Lung microvascular endothelial cell (primary cell): ENCODE results near the gene TSHZ2. TPM values are rescaled to one million over a fixed set of nuclear protein-coding genes. Genes with fewer than 3 reads are reported as not detected.

Experiments used
- DNase-seq, 2 donors: peaks; one replicate each; pipeline versions ENCODE4 v3.0.0 to v3.0.0-alpha.2; 2010; ENCODE audit warnings: low read depth in 2 of 2
- total RNA-seq: library from RNA; depleted of rRNA; stranded (reverse); fragments of >200 nt; gene quantifications from 2 replicates; pipeline ENCODE4 v1.2.1, GENCODE V29; 2014

The TSHZ2 gene
- total RNA-seq, 1 donor from 2014 or later: 4.0 TPM

GRCh38 chr20:53278555-53278954 is 306.4 kb downstream of the TSHZ2 start:
- no peak for DNase-seq

GRCh38 chr20:53279735-53280134 is 307.6 kb downstream of the TSHZ2 start:
- DNase-seq: no peak

DNA sequence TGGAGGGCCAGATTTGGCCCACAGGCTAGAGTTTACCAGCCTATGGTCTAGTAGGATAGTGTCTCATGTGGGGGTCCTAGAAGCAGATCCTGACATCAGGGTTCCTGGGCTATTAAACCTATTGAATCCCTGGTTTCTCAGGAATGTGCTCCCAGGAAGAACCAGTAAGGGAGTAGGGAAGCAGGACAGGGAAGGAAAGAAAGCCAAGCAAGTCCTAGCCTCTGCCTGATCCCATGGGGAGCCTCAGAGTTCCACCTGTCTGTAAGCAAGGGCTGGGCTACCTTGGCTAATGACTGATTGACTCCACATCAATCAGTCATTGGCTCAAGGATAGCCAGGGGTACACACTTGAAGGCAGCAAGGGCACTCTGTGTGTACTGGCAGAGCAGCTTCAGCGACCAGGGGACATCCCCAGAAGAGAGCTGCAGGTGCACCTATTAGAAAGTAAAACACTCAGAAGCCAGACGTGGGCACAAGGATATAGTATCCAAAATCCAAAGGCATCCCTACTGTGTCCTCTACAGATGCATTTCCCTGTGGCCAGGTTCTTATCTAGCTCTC is 309.5 kb downstream of the TSHZ2 start:
- no peak for DNase-seq

GRCh38 chr20:53282217-53282955 is 310.2 kb downstream of the TSHZ2 start:
- no peak for DNase-seq

DNA sequence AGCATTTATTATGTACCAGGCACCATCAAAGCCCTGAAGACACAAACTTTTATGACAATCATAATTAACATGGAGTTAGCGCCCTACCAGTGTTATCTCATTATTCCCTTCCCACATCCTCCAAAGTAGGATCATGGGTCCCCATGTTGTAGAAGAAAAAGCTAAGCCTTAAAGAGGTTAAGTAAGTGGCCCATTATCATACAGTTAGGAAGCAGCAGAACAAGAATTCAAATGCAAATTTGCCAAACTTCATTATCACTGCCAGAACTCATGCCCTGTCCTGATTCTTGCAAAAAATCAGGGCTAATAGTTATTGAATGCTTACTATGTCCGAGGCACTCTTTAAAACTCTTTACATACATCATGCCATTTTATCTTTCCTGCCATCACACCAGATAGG is 310.9 kb downstream of the TSHZ2 start:
- no peak for DNase-seq

DNA sequence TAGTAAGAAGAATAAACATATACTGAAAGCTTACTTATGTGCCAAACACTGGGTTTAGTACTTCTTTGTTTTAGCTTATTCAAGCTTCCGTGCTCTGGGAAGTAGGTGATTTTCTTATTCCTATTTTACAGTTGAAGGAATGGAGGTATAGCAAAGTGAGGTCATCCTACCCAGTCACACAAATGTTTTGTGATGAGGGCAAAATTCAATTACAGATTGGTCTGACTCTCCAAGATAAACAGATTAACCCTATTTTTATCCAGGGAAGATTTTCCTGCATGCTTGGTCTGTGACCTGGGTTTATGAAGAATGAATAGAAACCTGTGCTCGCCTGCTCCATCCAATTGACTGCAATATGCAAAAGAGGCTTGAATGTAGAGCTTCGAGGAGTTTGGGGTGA is 311.4 kb downstream of the TSHZ2 start:
- DNase-seq: no peak

DNA sequence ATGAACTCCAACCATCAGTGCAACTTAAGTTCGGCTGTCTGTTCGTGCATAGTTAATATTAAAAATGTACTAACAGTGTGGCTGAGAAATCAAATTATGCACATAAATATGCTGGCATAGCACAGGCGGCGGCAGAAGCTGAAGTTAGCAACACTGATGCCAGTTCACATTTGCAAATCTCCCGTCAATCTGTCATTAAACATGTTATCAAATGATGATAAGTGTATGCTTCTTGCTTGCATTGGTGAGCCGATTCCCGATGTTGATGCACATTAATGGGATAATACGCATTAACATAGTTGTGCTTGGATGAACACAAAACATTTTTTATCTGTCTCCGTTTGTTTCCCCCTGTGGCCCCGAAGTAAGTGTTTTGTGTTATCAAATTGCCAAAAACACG is 312.1 kb downstream of the TSHZ2 start:
- DNase-seq: no peak

DNA sequence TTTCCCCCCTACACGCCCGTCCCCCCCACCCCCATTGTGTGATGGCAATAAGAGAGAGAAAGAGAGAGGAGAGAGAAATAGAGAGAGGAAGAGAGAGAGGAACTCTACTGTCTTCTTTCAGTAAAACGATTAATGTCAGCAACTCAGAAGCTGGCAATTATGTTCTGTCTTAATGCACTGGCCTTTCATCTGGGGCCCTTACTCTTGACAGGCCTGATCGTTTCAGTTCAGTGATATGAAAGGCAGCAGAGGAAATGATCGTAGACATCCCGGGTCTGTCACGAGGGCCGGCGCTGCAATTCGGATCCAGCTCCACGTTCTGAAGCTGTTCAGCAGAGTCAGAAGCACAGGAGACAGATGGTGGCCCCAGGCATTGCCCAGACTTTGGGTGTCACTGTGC is 312.5 kb downstream of the TSHZ2 start:
- no peak for DNase-seq

DNA sequence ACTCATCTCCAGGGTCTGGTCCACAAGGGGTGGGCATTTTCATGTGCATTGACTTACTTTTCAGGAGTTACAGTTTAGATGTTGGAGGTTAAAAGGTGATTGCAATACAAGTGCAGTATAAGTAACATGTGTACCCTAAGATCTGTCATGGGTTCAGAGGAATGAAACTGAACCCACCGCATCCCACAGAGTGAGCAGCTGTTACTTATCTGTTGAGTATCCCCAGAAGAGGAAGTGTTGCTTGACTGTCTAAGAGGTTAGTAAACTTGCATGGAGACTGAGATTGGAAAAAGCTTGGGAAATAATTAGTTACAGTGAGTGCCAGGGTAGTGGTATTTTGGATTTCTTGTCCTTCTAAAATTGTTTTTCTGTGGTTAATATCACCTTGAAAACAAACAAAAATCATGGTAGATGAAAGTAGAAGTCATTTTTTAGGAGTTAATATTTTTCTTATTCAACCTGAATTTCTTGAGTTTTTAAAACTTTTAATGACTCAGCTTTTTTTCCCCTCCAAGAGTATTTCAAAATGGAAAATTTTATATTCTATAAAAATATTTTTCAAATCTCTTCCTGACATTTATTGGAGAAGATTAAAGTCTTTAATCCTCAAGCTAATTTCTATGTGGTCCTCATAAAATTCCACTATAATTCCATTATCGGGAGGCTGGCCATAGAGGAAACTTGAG is 315.3 kb downstream of the TSHZ2 start:
- no peak for DNase-seq

DNA sequence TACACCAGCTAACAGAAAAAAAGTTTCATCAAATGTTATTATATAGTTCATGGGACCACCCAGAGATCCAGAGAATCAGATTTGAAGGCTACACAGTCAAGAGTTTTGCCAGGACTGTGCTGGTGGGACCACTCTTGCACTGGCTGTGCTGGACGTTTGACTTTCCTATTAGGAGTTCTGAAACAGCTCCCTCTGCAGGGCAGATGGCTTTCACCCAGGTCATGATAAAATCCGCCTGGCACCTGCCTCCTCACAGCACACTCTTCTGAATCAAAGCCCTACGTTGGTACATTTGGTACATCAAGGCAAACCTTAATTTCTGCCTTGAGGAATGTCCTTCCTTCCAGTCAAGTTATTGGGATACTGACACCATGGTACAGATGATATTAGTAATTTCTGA is 319.4 kb downstream of the TSHZ2 start:
- DNase-seq: peak in 1 of 2 donors; percentile 2

GRCh38 chr20:53292347-53292746 is 320.2 kb downstream of the TSHZ2 start:
- DNase-seq: no peak

GRCh38 chr20:53294804-53295203 is 322.6 kb downstream of the TSHZ2 start:
- DNase-seq: no peak

- DNase-seq: no peak
Observed at GRCh38 chr20:53296025-53296424, 323.9 kb downstream of the TSHZ2 start.

GRCh38 chr20:53296451-53297153 is 324.4 kb downstream of the TSHZ2 start:
- DNase-seq: no peak

GRCh38 chr20:53297154-53297529 is 325.0 kb downstream of the TSHZ2 start:
- DNase-seq: no peak

- no peak for DNase-seq
Observed at GRCh38 chr20:53298260-53298659, 326.1 kb downstream of the TSHZ2 start.

DNA sequence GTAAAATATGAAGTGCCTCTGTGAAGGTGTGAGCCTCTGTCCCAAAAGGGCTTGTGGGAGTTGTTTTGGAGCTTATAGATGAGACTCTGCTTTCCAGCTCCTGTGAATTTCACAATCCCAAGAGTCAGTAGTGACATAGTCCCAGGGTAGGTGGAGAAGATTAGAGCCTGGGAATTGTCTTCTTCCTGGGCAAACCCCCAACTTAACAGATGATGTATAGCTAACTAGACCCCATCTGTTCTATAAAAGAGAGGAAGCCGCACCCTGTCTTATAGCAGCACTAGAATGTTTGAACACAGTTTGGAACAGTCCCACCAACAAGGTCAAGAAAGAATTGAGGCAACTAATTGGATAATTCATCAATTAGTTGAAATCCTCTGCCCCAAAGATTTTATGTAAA is 326.8 kb downstream of the TSHZ2 start:
- DNase-seq: no peak

GRCh38 chr20:53299831-53300230 is 327.7 kb downstream of the TSHZ2 start:
- DNase-seq: no peak

DNA sequence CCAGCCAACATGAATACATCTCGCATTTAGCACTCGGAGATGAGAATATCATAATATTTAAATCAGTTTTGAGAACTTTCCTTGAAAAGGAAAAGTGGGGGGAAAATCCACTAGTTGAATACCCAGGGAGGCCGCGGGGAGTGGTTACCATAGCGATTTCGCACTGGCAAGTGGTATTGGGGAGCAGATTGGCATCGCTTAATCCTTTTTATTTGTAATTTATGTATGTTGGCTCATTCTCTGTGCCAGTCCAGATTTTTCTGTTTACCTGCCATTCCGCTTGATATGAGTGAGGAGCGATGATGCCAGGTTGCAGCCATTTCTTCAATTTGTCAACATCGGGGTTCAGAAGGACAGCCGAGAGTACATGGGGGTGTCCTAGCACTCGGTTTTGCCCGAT is 329.7 kb downstream of the TSHZ2 start:
- no peak for DNase-seq

- no peak for DNase-seq
Observed at GRCh38 chr20:53302695-53303412, 330.7 kb downstream of the TSHZ2 start.

DNA sequence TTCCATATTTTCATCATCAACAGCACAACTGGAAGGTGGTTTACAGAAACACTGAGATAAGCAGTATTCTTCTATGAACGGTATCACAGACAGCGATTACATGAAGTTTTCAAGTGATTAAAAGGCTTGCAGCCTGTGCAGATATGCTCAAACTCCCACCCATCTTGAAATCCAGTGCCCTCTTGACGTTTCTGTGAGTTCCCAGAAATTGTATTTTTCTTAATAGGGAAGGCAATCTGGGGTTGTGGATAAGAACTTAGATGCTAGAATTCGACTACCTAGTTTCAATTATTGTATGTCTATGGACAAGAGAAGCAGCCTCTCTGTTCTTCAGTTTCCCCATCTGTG is 331.2 kb downstream of the TSHZ2 start:
- no peak for DNase-seq

DNA sequence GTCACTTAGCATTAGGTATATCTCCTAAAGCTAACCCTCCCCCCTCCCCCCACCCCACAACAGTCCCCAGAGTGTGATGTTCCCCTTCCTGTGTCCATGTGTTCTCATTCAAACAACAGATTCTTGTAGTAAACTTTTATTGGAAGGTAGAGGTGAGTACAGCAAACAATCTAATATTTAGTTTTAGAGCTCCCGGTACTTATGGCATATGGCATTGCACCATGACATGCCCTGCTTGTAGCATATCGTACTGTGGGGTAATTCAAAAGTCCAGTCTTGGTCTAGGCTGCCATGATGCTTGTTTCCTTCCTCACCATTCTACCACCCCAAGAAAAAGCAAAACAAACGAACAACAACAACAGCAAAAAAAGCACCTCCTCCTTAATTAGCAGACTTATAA is 332.0 kb downstream of the TSHZ2 start:
- DNase-seq: no peak
